BLaER1 (cell line): ENCODE results near the gene LAMP2.

Experiments used
- H3K27ac ChIP-seq: shearing (Covaris generic); formaldehyde crosslinking; 2 replicates; pipeline ENCODE4 v1.8.1; 2022
- H3K27me3 ChIP-seq: shearing (Covaris generic); formaldehyde crosslinking; 2 replicates; pipeline ENCODE4 v1.8.1; 2022
- H3K36me3 ChIP-seq: shearing (Covaris generic); formaldehyde crosslinking; 2 replicates; pipeline ENCODE4 v1.8.1; 2022
- H3K4me1 ChIP-seq: shearing (Covaris generic); formaldehyde crosslinking; 2 replicates; pipeline ENCODE4 v1.8.1; 2022
- H3K4me2 ChIP-seq: shearing (Covaris generic); formaldehyde crosslinking; 2 replicates; pipeline ENCODE4 v1.8.1; 2022
- H3K4me3 ChIP-seq: shearing (Covaris generic); formaldehyde crosslinking; 2 replicates; pipeline ENCODE4 v1.8.1; 2022
- H3K9ac ChIP-seq: shearing (Covaris generic); formaldehyde crosslinking; 2 replicates; pipeline ENCODE4 v1.8.1; 2022
- H3K9me3 ChIP-seq: shearing (Covaris generic); formaldehyde crosslinking; 2 replicates; pipeline ENCODE4 v1.8.1; 2022
- H4K20me1 ChIP-seq: shearing (Covaris generic); formaldehyde crosslinking; 2 replicates; pipeline ENCODE4 v1.8.1; 2022
- Cebpa-rat ChIP-seq: shearing (Covaris generic); IDR thresholded peaks from 2 replicates; pipeline ENCODE4 v1.8.1; 2022

Gene LAMP2

DNA sequence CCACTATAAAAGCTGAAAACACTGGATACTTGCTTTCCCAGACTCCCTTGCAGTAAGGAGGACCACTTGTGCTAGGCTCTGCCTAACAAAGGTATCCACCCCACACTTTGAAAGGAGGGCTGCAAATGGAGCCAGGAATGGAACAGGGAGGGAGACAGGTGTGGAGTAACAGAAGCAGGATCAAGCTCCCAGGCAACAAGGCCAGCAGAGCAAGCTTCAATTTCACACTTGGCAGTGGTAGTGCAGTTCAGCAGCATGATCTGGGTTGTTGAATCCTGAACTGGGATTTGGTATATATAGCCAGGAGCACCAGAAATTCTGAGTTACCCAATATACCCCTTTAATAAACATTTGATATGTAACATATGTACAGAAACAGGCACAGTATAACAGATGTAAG lies 9.8 kb downstream of the LAMP2 start:
- no peak overlapping the region for H3K4me3 ChIP-seq

DNA sequence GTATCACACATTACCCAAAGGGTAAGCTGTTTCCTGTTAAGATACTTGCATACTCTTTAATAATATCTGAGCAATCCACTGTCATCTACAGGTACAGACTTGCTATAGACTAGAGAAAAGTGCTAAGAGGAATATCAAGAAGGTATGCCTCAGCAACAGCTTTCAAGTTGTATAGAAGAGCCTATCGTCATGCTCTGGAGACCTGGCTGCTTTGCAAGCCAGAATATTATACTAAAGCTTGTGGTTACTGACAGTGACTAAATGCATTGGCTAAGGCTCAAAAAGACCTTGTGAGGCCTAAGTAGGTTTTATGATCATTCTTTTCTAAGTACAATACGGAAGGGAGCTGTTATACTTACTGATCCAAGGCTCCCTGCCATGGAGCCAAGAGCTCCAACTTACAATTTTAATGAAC lies 11.3 kb downstream of the LAMP2 start:
- no peak overlapping the region for H3K9ac ChIP-seq
- TF ChIP-seq Cebpa-rat, result no peak
- H3K9me3 ChIP-seq, result no peaks in the 10 kb centered on the region
- H3K4me1 ChIP-seq, result peaks cover 39% of the 10 kb centered on the region
- no peaks in the 10 kb centered on the region for H3K27me3 ChIP-seq
- 0 out of 2 replicates have a peak, but pooled peaks cover 8% of the 10 kb centered on the region for H3K36me3 ChIP-seq
- peak overlapping the region; percentile 75 for H3K4me2 ChIP-seq
- H4K20me1 ChIP-seq, result peaks cover 42% of the 10 kb centered on the region
- no peak overlapping the region for H3K27ac ChIP-seq
- no peak overlapping the region for H3K4me3 ChIP-seq

More for the DNA sequence above, 9.8 kb downstream of the LAMP2 start:
- peak overlapping the region; percentile 75; the same call in 1 of the 2 replicates for H3K4me2 ChIP-seq
- 0 out of 2 replicates have a peak, but pooled peaks cover 3% of the 10 kb centered on the region for H3K36me3 ChIP-seq
- H4K20me1 ChIP-seq, result peaks cover 54% of the 10 kb centered on the region
- no peaks in the 10 kb centered on the region for H3K27me3 ChIP-seq
- no peaks in the 10 kb centered on the region for H3K9me3 ChIP-seq
- TF ChIP-seq Cebpa-rat, result no peak
- H3K9ac ChIP-seq, result no peak overlapping the region
- H3K4me1 ChIP-seq, result peaks cover 39% of the 10 kb centered on the region
- 0 out of 2 replicates have a peak overlapping the region, but pooled peaks have one; percentile 58 for H3K27ac ChIP-seq

DNA sequence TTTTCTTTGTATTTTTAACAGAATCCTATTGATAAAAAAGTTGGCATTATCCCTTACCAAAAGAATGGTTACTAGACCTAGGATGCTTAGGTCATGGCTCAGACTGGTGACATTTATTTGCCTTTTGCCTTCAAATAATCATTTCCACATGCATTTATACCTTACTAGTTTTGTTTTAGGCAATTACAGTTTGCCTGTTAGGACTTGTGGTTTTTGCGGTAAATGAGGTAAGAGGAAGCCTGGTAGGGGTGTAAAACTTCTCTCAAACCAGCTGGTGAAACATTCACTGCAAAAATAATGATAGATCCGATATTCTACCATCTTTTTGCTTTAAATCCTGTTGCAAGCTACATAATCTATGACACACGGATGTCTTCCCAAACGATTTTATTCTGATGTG lies 12.1 kb downstream of the LAMP2 start:
- no peak overlapping the region for H3K4me3 ChIP-seq
- peaks cover 39% of the 10 kb centered on the region for H3K4me1 ChIP-seq
- H3K27me3 ChIP-seq, result no peaks in the 10 kb centered on the region
- no peak for TF ChIP-seq Cebpa-rat
- no peaks in the 10 kb centered on the region for H3K9me3 ChIP-seq
- H3K27ac ChIP-seq, result no peak overlapping the region
- no peak overlapping the region for H3K9ac ChIP-seq
- H3K36me3 ChIP-seq, result 0 out of 2 replicates have a peak, but pooled peaks cover 8% of the 10 kb centered on the region
- H3K4me2 ChIP-seq, result peak overlapping the region; percentile 75
- peaks cover 34% of the 10 kb centered on the region for H4K20me1 ChIP-seq

DNA sequence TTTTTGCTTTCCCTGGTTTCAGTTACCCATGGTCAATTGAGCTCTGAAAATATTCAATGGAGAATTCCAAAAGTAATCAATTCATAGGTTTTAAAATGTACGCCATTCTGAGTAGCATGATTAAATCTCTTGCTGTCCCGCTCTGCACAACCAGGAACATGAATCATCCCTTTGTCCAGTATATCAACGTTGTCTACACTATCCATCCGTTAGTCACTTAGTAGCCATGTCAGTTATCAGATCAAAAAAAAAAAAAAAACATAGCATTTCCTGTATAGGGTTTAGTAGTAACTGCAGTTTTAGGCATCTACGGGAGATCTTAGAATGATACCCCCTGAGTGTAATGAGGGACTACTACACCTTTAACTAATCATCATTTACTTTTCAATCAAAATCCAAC lies 15.1 kb downstream of the LAMP2 start:
- Histone ChIP-seq H3K27ac (no peak overlapping the region), H3K4me3 (no peak overlapping the region), H3K9me3 (no peaks in the 10 kb centered on the region), H4K20me1 (peaks cover 22% of the 10 kb centered on the region), H3K9ac (no peak overlapping the region), H3K4me1 (peaks cover 34% of the 10 kb centered on the region), H3K36me3 (0 out of 2 replicates have a peak, but pooled peaks cover 19% of the 10 kb centered on the region), H3K27me3 (no peaks in the 10 kb centered on the region), H3K4me2 (no peak overlapping the region)
- TF ChIP-seq Cebpa-rat, result no peak

DNA sequence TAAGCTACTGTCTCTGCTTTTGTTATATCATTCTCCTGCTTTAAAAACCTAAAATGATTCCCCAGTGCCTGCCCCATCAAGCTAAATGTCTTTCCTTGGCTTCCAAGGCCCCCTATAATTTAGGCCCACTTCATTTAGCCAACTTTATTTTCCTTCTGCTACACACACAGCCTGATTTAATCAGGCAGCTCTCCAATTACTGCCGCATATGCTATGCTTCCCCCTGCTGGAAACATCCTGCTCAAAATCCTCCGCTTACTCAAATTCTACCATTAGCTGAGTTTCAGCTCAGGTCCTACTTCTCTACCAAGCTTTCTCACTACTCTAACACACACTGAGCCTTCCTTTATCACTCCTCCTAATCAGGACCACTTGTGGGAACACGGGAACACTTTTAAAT lies 17.0 kb downstream of the LAMP2 start:
- peaks cover 4% of the 10 kb centered on the region for H4K20me1 ChIP-seq
- no peaks in the 10 kb centered on the region for H3K27me3 ChIP-seq
- H3K4me3 ChIP-seq, result no peak overlapping the region
- peaks cover 15% of the 10 kb centered on the region for H3K4me1 ChIP-seq
- no peak overlapping the region for H3K4me2 ChIP-seq
- H3K27ac ChIP-seq, result no peak overlapping the region
- peaks cover 31% of the 10 kb centered on the region for H3K36me3 ChIP-seq
- no peak for TF ChIP-seq Cebpa-rat
- no peak overlapping the region for H3K9ac ChIP-seq
- H3K9me3 ChIP-seq, result no peaks in the 10 kb centered on the region

DNA sequence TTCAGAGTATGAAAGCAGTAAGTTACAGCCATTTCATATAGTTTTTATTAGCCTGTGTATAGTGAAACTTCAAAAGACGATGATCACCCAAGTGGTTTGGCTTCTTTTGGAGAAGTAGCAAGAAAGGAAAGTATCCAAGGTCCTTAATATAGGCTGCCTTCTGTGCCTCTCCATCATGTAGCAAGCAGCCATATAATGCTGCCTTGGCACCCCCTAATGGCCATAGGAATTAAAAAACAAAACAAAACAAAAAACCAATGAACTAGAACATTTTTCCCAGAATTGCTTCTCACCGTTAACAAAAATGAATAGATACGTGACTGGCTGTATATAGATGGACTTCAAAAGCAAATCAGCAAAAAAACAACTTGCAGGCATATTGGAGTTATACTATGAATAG lies 18.9 kb downstream of the LAMP2 start:
- no peak for TF ChIP-seq Cebpa-rat

DNA sequence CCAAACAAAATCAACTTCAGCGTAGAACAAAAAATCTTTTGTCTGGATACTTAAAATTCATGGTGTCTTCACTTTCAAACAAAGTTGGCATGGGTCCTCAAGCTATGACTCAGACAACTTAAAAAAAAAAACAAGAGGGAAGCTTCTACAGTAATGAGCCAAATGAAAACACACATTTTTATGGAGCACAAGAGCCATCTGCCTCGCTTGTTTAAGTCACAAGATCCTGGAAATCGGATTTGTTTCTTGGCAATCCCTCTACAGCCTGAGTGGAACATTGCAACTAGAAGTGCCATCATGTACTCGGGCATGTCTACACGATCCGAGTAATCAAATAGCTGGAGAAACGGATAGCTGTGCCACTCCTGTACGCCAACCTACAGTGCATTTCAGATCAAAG lies 22.6 kb downstream of the LAMP2 start:
- Histone ChIP-seq H3K9ac (no peak overlapping the region), H3K27me3 (no peaks in the 10 kb centered on the region), H3K36me3 (peaks cover 70% of the 10 kb centered on the region), H3K27ac (no peak overlapping the region), H3K4me1 (no peaks in the 10 kb centered on the region), H3K9me3 (no peaks in the 10 kb centered on the region), H4K20me1 (no peaks in the 10 kb centered on the region), H3K4me2 (no peak overlapping the region), H3K4me3 (no peak overlapping the region)
- no peak for TF ChIP-seq Cebpa-rat

More for the DNA sequence above, 18.9 kb downstream of the LAMP2 start:
- Histone ChIP-seq H3K4me3 (no peak overlapping the region), H3K9me3 (no peaks in the 10 kb centered on the region), H3K9ac (no peak overlapping the region), H3K4me2 (no peak overlapping the region), H3K4me1 (no peaks in the 10 kb centered on the region), H3K27ac (no peak overlapping the region), H3K27me3 (no peaks in the 10 kb centered on the region), H3K36me3 (peaks cover 49% of the 10 kb centered on the region), H4K20me1 (no peaks in the 10 kb centered on the region)

DNA sequence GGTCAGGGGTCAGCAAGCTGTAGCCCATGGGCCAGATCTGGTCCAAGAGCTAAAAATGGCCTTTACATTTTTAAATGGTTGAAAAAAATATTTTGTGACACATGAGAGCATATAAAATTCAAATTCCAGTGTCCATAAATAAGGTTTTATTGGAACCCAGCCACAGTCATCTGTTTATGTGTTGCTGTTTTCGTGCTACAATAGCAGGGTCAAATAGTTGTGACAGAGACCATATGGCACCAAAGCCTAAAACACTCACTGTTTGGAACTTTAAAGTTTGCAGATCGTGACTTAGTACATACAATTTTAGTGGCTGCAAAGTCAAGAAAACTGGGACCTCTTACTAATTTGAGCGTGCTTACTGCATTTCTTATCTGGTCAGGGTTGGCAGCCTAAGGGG lies 29.2 kb downstream of the LAMP2 start:
- Histone ChIP-seq H3K4me1 (no peaks in the 10 kb centered on the region), H3K9ac (no peak overlapping the region), H3K4me2 (no peak overlapping the region), H3K4me3 (no peak overlapping the region), H3K36me3 (peaks cover 45% of the 10 kb centered on the region), H3K27me3 (no peaks in the 10 kb centered on the region), H4K20me1 (no peaks in the 10 kb centered on the region), H3K9me3 (no peaks in the 10 kb centered on the region), H3K27ac (no peak overlapping the region)
- no peak for TF ChIP-seq Cebpa-rat

DNA sequence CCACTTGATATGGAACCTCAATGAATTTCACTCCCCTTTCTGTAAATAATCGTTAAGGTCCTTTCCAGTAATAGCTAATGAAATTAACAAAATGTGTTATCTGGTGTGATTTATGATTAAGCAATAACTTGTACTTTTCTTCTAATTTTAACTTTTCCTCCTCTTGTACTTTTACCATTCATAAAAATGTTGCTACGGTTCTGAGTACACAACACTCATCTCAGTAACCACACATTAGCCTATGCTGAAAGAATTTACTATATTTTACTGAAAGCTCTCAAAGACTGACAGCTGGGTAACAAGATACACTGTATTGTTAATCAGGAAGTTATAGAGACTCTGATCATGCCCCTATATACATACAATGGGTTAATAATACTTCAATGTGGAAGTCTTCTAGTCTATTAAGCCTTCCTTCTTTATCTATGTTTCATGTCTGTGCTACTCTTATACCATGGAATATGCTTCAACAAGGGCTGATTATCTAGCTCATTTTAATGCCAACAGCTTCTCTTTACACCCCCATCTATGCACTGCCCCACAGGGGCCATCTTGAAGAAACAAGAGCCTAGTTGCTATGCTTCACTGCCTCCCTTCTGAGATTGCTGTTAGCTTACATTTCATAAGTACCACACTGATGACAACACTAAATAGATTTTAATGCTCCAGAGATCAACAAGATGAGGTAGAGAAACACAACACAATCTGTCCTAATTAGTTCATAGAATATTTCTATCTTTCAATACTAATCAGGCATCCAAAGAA lies 39.1 kb downstream of the LAMP2 start:
- peaks cover 18% of the 10 kb centered on the region for H3K4me1 ChIP-seq
- no peaks in the 10 kb centered on the region for H4K20me1 ChIP-seq
- no peak for TF ChIP-seq Cebpa-rat
- H3K4me3 ChIP-seq, result no peak overlapping the region
- no peaks in the 10 kb centered on the region for H3K9me3 ChIP-seq
- no peak overlapping the region for H3K9ac ChIP-seq
- no peak overlapping the region for H3K27ac ChIP-seq
- H3K36me3 ChIP-seq, result no peaks in the 10 kb centered on the region
- no peaks in the 10 kb centered on the region for H3K27me3 ChIP-seq
- H3K4me2 ChIP-seq, result peak overlapping the region; percentile 16

DNA sequence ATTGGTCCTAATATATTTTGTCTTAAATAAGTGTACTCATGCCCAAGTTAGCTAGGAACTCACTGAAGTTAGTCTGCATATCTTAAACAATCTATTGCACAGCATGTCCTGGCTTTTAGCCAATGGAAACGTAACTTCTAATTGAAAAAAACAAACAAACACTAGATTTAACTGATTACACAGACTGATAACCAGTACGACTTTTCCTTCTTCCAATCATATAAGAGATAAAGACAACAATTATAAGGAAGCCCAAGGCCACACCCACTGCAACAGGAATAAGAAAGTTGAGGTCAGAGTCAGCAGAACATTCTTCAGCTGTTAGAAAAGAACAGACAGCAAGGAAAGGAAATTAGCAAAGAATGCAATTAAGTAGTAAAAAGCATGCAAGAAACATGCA lies 40.8 kb downstream of the LAMP2 start:
- Histone ChIP-seq H3K9me3 (no peaks in the 10 kb centered on the region), H3K9ac (no peak overlapping the region), H3K4me3 (no peak overlapping the region), H3K36me3 (no peaks in the 10 kb centered on the region), H3K4me2 (no peak overlapping the region), H3K4me1 (peaks cover 12% of the 10 kb centered on the region), H3K27me3 (no peaks in the 10 kb centered on the region), H3K27ac (no peak overlapping the region), H4K20me1 (no peaks in the 10 kb centered on the region)
- no peak for TF ChIP-seq Cebpa-rat
